ENCODE results near the gene USB1.

Gene USB1

GRCh38 chr16:58034128-58034685 lies 33.0 kb downstream of the USB1 start:
- Mint-ChIP-seq H3K4me3 (no peak overlapping the region), H3K27me3 (ENCODE audit: low read depth) (peaks cover 4% of the 10 kb centered on the region), H3K27ac (no peak overlapping the region), H3K36me3 (ENCODE audit: low read depth) (no peaks in the 10 kb centered on the region), H3K9me3 (no peaks in the 10 kb centered on the region), H3K4me1 (ENCODE audit: low read depth) (no peaks in the 10 kb centered on the region)
- no peak for DNase-seq (ENCODE audit: low spot score)

DNA sequence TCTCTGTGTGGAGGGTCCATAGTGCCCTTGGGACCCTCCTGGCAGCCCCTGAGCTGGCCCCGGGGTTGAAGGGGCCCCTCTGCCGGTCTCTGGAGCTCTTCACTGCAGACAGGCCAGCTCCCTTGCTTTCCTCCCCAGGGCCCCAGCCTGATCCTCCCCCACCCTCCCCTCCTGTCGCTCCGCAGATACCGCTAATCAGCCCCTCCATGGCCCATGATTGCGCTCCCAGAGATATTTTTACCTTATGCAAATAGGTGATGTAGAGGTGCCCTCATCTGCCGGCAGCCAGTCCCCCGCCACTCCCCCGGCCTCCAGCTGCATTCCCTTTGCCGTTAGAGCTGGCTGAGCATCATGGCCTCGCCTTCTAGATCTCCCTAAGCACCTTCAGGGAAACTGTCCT lies 33.6 kb downstream of the USB1 start:
- H3K27ac Mint-ChIP-seq = no peak overlapping the region
- no peaks in the 10 kb centered on the region for H3K27me3 Mint-ChIP-seq (ENCODE audit: low read depth)
- no peak for DNase-seq (ENCODE audit: low spot score)
- H3K36me3 Mint-ChIP-seq (ENCODE audit: low read depth) = no peaks in the 10 kb centered on the region
- no peaks in the 10 kb centered on the region for H3K4me1 Mint-ChIP-seq (ENCODE audit: low read depth)
- H3K4me3 Mint-ChIP-seq = no peak overlapping the region
- no peaks in the 10 kb centered on the region for H3K9me3 Mint-ChIP-seq

GRCh38 chr16:58035356-58036170 lies 34.4 kb downstream of the USB1 start:
- no peak for DNase-seq (ENCODE audit: low spot score)
- Mint-ChIP-seq H3K27me3 (ENCODE audit: low read depth) (no peaks in the 10 kb centered on the region), H3K36me3 (ENCODE audit: low read depth) (no peaks in the 10 kb centered on the region), H3K4me3 (no peak overlapping the region), H3K4me1 (ENCODE audit: low read depth) (no peaks in the 10 kb centered on the region), H3K9me3 (no peaks in the 10 kb centered on the region), H3K27ac (no peak overlapping the region)

DNA sequence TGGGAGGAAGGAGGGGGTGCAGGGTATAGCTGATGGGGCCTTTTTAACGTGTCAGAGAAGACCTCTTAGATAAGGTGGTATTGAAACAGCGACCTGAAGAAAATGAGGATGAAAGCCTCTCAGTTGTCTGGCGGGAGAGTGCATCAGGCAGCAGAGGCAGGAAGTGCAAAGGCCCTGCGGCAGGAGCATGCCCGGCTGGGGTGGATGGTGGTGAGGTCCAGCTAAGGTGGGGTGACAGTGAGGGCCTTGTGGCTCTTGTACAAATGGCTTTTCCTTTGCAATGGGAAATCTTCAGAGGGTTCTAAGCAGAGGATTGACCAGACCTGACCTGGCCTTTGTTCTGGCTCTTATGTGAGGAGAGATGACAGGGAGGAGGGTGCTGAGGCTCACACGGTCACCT lies 35.7 kb downstream of the USB1 start:
- Mint-ChIP-seq H3K4me3 (no peak overlapping the region), H3K27me3 (ENCODE audit: low read depth) (no peaks in the 10 kb centered on the region), H3K27ac (no peak overlapping the region), H3K9me3 (no peaks in the 10 kb centered on the region), H3K36me3 (ENCODE audit: low read depth) (no peaks in the 10 kb centered on the region), H3K4me1 (ENCODE audit: low read depth) (no peaks in the 10 kb centered on the region)
- DNase-seq (ENCODE audit: low spot score) = no peak

DNA sequence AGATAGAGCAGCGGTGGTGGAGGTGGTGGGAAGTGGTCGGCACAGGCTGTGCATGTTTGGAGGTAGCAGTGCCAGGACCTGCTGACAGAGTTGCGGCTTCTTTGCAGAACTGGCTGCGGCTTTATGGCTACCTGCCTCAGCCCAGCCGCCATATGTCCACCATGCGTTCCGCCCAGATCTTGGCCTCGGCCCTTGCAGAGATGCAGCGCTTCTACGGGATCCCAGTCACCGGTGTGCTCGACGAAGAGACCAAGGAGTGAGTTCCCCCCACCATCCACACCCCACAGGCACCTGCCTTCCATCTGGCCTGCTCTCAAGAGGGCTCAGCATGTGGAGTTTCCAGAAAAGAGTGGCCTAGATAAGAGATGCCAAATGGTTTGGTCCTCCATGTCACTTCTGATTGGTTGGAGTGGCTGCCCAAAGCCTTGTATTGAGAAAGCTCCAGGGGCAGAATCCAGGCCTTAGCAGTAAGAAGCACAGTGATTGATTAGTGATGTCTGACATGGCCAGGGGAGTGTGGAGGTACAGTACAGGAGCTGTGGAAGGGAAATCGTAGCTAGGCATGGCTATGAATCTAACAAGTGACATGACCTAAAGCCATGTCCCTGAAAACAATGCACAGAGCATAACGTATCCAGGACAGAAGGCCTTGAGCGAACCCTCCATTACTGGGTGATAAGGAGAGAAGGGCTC lies 36.3 kb downstream of the USB1 start:
- Mint-ChIP-seq H3K36me3 (ENCODE audit: low read depth) (no peaks in the 10 kb centered on the region), H3K4me3 (no peak overlapping the region), H3K9me3 (no peaks in the 10 kb centered on the region), H3K4me1 (ENCODE audit: low read depth) (no peaks in the 10 kb centered on the region), H3K27ac (no peak overlapping the region), H3K27me3 (ENCODE audit: low read depth) (no peaks in the 10 kb centered on the region)
- no peak for DNase-seq (ENCODE audit: low spot score)

DNA sequence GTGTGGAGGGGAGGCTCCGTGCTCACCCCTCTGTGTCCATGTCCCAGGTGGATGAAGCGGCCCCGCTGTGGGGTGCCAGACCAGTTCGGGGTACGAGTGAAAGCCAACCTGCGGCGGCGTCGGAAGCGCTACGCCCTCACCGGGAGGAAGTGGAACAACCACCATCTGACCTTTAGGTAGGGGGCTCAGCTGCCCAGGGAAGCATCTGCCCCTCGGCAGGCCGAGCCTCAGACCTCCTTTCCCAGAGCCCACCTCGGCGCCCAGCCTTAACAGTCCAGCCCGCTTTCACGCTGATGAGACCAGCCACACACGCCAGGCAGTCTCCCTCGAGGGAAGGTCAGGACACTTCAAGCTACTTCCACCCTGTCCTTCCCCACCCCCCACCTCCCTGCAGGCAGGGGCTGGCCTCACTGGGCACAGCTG lies 37.0 kb downstream of the USB1 start:
- Mint-ChIP-seq H3K27me3 (ENCODE audit: low read depth) (no peaks in the 10 kb centered on the region), H3K4me3 (no peak overlapping the region), H3K27ac (no peak overlapping the region), H3K9me3 (no peaks in the 10 kb centered on the region), H3K36me3 (ENCODE audit: low read depth) (no peaks in the 10 kb centered on the region), H3K4me1 (ENCODE audit: low read depth) (no peaks in the 10 kb centered on the region)
- no peak for DNase-seq (ENCODE audit: low spot score)

GRCh38 chr16:58039829-58040495 lies 38.8 kb downstream of the USB1 start:
- Mint-ChIP-seq H3K4me1 (ENCODE audit: low read depth) (no peaks in the 10 kb centered on the region), H3K9me3 (no peaks in the 10 kb centered on the region), H3K36me3 (ENCODE audit: low read depth) (no peaks in the 10 kb centered on the region), H3K4me3 (no peak overlapping the region), H3K27me3 (ENCODE audit: low read depth) (no peaks in the 10 kb centered on the region), H3K27ac (no peak overlapping the region)
- no peak for DNase-seq (ENCODE audit: low spot score)

GRCh38 chr16:58040496-58040846 lies 39.3 kb downstream of the USB1 start:
- no peak for DNase-seq (ENCODE audit: low spot score)
- no peak overlapping the region for H3K27ac Mint-ChIP-seq
- H3K27me3 Mint-ChIP-seq (ENCODE audit: low read depth) = no peaks in the 10 kb centered on the region
- no peaks in the 10 kb centered on the region for H3K4me1 Mint-ChIP-seq (ENCODE audit: low read depth)
- no peak overlapping the region for H3K4me3 Mint-ChIP-seq
- no peaks in the 10 kb centered on the region for H3K36me3 Mint-ChIP-seq (ENCODE audit: low read depth)
- no peaks in the 10 kb centered on the region for H3K9me3 Mint-ChIP-seq

- no peak overlapping the region for H3K4me3 Mint-ChIP-seq
- H3K27me3 Mint-ChIP-seq (ENCODE audit: low read depth) = no peaks in the 10 kb centered on the region
- H3K27ac Mint-ChIP-seq = no peak overlapping the region
- no peaks in the 10 kb centered on the region for H3K4me1 Mint-ChIP-seq (ENCODE audit: low read depth)
- DNase-seq (ENCODE audit: low spot score) = no peak
- no peaks in the 10 kb centered on the region for H3K36me3 Mint-ChIP-seq (ENCODE audit: low read depth)
- no peaks in the 10 kb centered on the region for H3K9me3 Mint-ChIP-seq
These were observed 39.9 kb downstream of the USB1 start for GRCh38 chr16:58040945-58041627.

- Mint-ChIP-seq H3K36me3 (ENCODE audit: low read depth) (no peaks in the 10 kb centered on the region), H3K27me3 (ENCODE audit: low read depth) (no peaks in the 10 kb centered on the region), H3K4me1 (ENCODE audit: low read depth) (no peaks in the 10 kb centered on the region), H3K9me3 (no peaks in the 10 kb centered on the region), H3K4me3 (no peak overlapping the region), H3K27ac (no peak overlapping the region)
- DNase-seq (ENCODE audit: low spot score) = no peak
These were observed 40.4 kb downstream of the USB1 start for GRCh38 chr16:58041628-58041955.

- Mint-ChIP-seq H3K36me3 (ENCODE audit: low read depth) (no peaks in the 10 kb centered on the region), H3K4me3 (no peak overlapping the region), H3K27ac (no peak overlapping the region), H3K9me3 (no peaks in the 10 kb centered on the region), H3K27me3 (ENCODE audit: low read depth) (no peaks in the 10 kb centered on the region), H3K4me1 (ENCODE audit: low read depth) (no peaks in the 10 kb centered on the region)
- no peak for DNase-seq (ENCODE audit: low spot score)
These were observed 41.0 kb downstream of the USB1 start for GRCh38 chr16:58042001-58042885.

DNA sequence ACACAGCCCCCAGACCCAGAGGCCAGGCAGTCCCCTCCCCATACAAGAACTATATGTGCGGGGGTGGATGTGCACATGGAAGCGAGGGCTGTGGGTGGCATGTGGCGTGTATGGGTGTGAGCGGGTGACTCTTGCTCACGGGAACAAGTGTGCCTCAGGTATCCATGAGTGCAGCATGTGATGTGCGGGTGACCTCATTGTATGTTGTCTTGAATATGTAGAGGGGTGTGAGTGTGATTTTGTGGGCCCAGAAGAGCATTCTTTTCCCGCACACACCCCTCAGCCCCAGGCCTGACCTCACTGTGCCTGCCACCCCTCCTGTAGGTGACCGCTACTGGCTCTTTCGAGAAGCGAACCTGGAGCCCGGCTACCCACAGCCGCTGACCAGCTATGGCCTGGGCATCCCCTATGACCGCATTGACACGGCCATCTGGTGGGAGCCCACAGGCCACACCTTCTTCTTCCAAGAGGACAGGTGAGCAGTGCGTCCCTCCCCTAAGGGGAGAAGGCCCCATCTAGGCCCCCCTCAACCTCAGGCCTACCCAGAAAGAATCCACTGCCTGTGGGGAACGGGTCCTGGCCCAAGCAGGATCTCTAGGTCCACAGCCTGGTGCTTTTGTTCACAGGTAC lies 41.8 kb downstream of the USB1 start:
- no peak overlapping the region for H3K27ac Mint-ChIP-seq
- H3K4me3 Mint-ChIP-seq = no peak overlapping the region
- H3K27me3 Mint-ChIP-seq (ENCODE audit: low read depth) = no peaks in the 10 kb centered on the region
- DNase-seq (ENCODE audit: low spot score) = no peak
- no peaks in the 10 kb centered on the region for H3K36me3 Mint-ChIP-seq (ENCODE audit: low read depth)
- no peaks in the 10 kb centered on the region for H3K4me1 Mint-ChIP-seq (ENCODE audit: low read depth)
- no peaks in the 10 kb centered on the region for H3K9me3 Mint-ChIP-seq

Data from T-helper 2 cell treated with Interferon-gamma antibody and Interleukin-4, amounts not matched to agents 5 μg/mL and 100 μg/mL, for 36 hours (primary cell).